Measurements from ENCODE around the gene RABGAP1L.
"Not testable (repeated sequence)": the region's sequence is repeated elsewhere in the genome, so short reads cannot be mapped to it uniquely, and the experiment has no call there.

Gene RABGAP1L

GRCh38 chr1:174534789-174535188 is 375.5 kb downstream of the RABGAP1L start:
- H3K79me2 ChIP-seq (ENCODE audit: insufficient read depth, low read length): no peaks in the 10 kb centered on the region
- H3K4me1 ChIP-seq (ENCODE audit: insufficient read depth, low read length, poor library complexity, severe bottlenecking): peaks cover 5% of the 10 kb centered on the region
- no peak overlapping the region for H3K9ac ChIP-seq (ENCODE audit: low read depth, low read length, poor library complexity, severe bottlenecking)
- no peaks in the 10 kb centered on the region for H4K20me1 ChIP-seq (ENCODE audit: insufficient read depth, low read length, poor library complexity, severe bottlenecking)
- H3K4me2 ChIP-seq (ENCODE audit: low read depth, low read length, poor library complexity, severe bottlenecking): no peak overlapping the region
- H3K4me3 ChIP-seq (ENCODE audit: low read length, poor library complexity, severe bottlenecking): no peak overlapping the region
- no peaks in the 10 kb centered on the region for H3K36me3 ChIP-seq (ENCODE audit: insufficient read depth, low read length)
- H3K9me2 ChIP-seq (replicated peaks; ENCODE audit: low read depth, low read length): no peaks in the 10 kb centered on the region
- no peaks in the 10 kb centered on the region for H3F3A ChIP-seq (ENCODE audit: low read depth)
- TF ChIP-seq EZH2phosphoT487 (IDR thresholded peaks at IDR 0.05; ENCODE audit: borderline replicate concordance): no peak
- H3K9me3 ChIP-seq (ENCODE audit: insufficient read depth, low read depth, low read length): peaks cover 2% of the 10 kb centered on the region; the same call in 1 of the 2 replicates
- H3K27me3 ChIP-seq (ENCODE audit: insufficient read depth, low read length, poor library complexity, severe bottlenecking): no peaks in the 10 kb centered on the region
- H2AFZ ChIP-seq (ENCODE audit: low read length): no peak overlapping the region

- Histone ChIP-seq H3K9me3 (ENCODE audit: insufficient read depth, low read depth, low read length) (peaks cover 2% of the 10 kb centered on the region; the same call in 1 of the 2 replicates), H3K79me2 (ENCODE audit: insufficient read depth, low read length) (no peaks in the 10 kb centered on the region), H3K4me1 (ENCODE audit: insufficient read depth, low read length, poor library complexity, severe bottlenecking) (peaks cover 5% of the 10 kb centered on the region), H3K9me2 (replicated peaks; ENCODE audit: low read depth, low read length) (no peaks in the 10 kb centered on the region), H2AFZ (ENCODE audit: low read length) (no peak overlapping the region), H3K36me3 (ENCODE audit: insufficient read depth, low read length) (no peaks in the 10 kb centered on the region), H3K27me3 (ENCODE audit: insufficient read depth, low read length, poor library complexity, severe bottlenecking) (no peaks in the 10 kb centered on the region), H3K4me3 (ENCODE audit: low read length, poor library complexity, severe bottlenecking) (no peak overlapping the region), H3K4me2 (ENCODE audit: low read depth, low read length, poor library complexity, severe bottlenecking) (no peak overlapping the region), H3K9ac (ENCODE audit: low read depth, low read length, poor library complexity, severe bottlenecking) (no peak overlapping the region), H4K20me1 (ENCODE audit: insufficient read depth, low read length, poor library complexity, severe bottlenecking) (no peaks in the 10 kb centered on the region), H3F3A (ENCODE audit: low read depth) (no peaks in the 10 kb centered on the region)
- no peak for TF ChIP-seq CTCF (conservative IDR thresholded peaks at IDR 0.05; ENCODE audit: low read length)
- TF ChIP-seq EZH2phosphoT487 (IDR thresholded peaks at IDR 0.05; ENCODE audit: borderline replicate concordance): no peak
These were observed 375.9 kb downstream of the RABGAP1L start for GRCh38 chr1:174535207-174535606.

- H3K79me2 ChIP-seq (ENCODE audit: insufficient read depth, low read length); H3F3A ChIP-seq (ENCODE audit: low read depth); H3K4me1 ChIP-seq (ENCODE audit: insufficient read depth, low read length, poor library complexity, severe bottlenecking); H3K9me2 ChIP-seq (replicated peaks; ENCODE audit: low read depth, low read length); H3K4me3 ChIP-seq (ENCODE audit: low read length, poor library complexity, severe bottlenecking); H4K20me1 ChIP-seq (ENCODE audit: insufficient read depth, low read length, poor library complexity, severe bottlenecking); H3K27me3 ChIP-seq (ENCODE audit: insufficient read depth, low read length, poor library complexity, severe bottlenecking); H3K36me3 ChIP-seq (ENCODE audit: insufficient read depth, low read length); H3K9ac ChIP-seq (ENCODE audit: low read depth, low read length, poor library complexity, severe bottlenecking); H3K9me3 ChIP-seq (ENCODE audit: insufficient read depth, low read depth, low read length); H2AFZ ChIP-seq (ENCODE audit: low read length); H3K4me2 ChIP-seq (ENCODE audit: low read depth, low read length, poor library complexity, severe bottlenecking): not testable (repeated sequence)
These were observed 384.1 kb downstream of the RABGAP1L start for GRCh38 chr1:174543421-174543820.

DNA sequence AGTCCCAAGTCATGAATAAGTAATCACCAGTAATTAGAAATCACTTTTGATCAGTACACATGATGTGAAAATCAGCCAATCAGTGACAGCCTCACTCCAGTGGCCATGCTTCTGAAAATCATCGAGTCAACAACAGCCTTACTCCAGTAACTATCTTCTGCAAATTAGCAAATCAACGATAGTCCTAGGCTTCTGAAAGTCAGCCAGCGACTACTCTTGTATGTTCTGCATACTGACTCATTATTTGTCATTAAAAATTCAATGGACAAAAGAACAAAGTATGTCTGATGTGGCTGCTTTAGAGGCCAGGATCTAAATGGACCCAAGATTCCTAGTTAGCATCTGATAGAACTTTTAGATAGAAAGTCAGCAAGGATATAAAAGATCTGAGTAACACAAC is 391.0 kb downstream of the RABGAP1L start:
- H3K9ac ChIP-seq (ENCODE audit: low read depth, low read length, poor library complexity, severe bottlenecking): no peak overlapping the region
- no peaks in the 10 kb centered on the region for H4K20me1 ChIP-seq (ENCODE audit: insufficient read depth, low read length, poor library complexity, severe bottlenecking)
- H3K79me2 ChIP-seq (ENCODE audit: insufficient read depth, low read length): no peaks in the 10 kb centered on the region
- H3K9me2 ChIP-seq (replicated peaks; ENCODE audit: low read depth, low read length): no peaks in the 10 kb centered on the region
- no peaks in the 10 kb centered on the region for H3K4me1 ChIP-seq (ENCODE audit: insufficient read depth, low read length, poor library complexity, severe bottlenecking)
- H2AFZ ChIP-seq (ENCODE audit: low read length): no peak overlapping the region
- no peaks in the 10 kb centered on the region for H3K9me3 ChIP-seq (ENCODE audit: insufficient read depth, low read depth, low read length)
- no peak for TF ChIP-seq CTCF (conservative IDR thresholded peaks at IDR 0.05; ENCODE audit: low read length)
- no peak overlapping the region for H3K4me2 ChIP-seq (ENCODE audit: low read depth, low read length, poor library complexity, severe bottlenecking)
- H3K36me3 ChIP-seq (ENCODE audit: insufficient read depth, low read length): no peaks in the 10 kb centered on the region
- H3F3A ChIP-seq (ENCODE audit: low read depth): no peaks in the 10 kb centered on the region
- no peaks in the 10 kb centered on the region for H3K27me3 ChIP-seq (ENCODE audit: insufficient read depth, low read length, poor library complexity, severe bottlenecking)
- no peak overlapping the region for H3K4me3 ChIP-seq (ENCODE audit: low read length, poor library complexity, severe bottlenecking)
